Brain microvascular endothelial cell (primary cell): ENCODE data around the gene TAC4.

Experiments used
- DNase-seq: peaks from one replicate; pipeline ENCODE4 v3.0.0-alpha.2; 2020
- H3K27ac ChIP-seq: fragments of 250-450 bp; sonication (Bioruptor Pico); 2 replicates; pipeline ENCODE4 v1.5.1; 2020; ENCODE audit warnings: mild to moderate bottlenecking, moderate library complexity
- H3K27me3 ChIP-seq: fragments of 250-450 bp; sonication (Bioruptor Pico); replicated peaks from 2 replicates; pipeline ENCODE4 v1.5.1; 2020; ENCODE audit warnings: mild to moderate bottlenecking
- H3K36me3 ChIP-seq: fragments of 250-450 bp; sonication (Bioruptor Pico); replicated peaks from 2 replicates; pipeline ENCODE4 v1.5.1; 2020; ENCODE audit warnings: mild to moderate bottlenecking
- H3K4me3 ChIP-seq: 2 replicates; pipeline ENCODE4 v1.5.1; 2011; ENCODE audit warnings: low read depth, mild to moderate bottlenecking, control low read depth, low read length, moderate library complexity
- in situ Hi-C: cut with HindIII; loops from 2 replicates; pipeline ENCODE4 v1.10.0; 2017; ENCODE audit warnings: low sequenced_read_pairs, low pct_ligation_motif_present
- TF ChIP-seq, protein P1 (sequence below): IDR thresholded peaks from 2 replicates; pipeline ENCODE4 v1.5.1; 2011; ENCODE audit warnings: low read depth, mild to moderate bottlenecking, moderate library complexity, low read length, control low read depth, inconsistent platforms; ENCODE audit errors: missing control alignments

The TAC4 gene

DNA sequence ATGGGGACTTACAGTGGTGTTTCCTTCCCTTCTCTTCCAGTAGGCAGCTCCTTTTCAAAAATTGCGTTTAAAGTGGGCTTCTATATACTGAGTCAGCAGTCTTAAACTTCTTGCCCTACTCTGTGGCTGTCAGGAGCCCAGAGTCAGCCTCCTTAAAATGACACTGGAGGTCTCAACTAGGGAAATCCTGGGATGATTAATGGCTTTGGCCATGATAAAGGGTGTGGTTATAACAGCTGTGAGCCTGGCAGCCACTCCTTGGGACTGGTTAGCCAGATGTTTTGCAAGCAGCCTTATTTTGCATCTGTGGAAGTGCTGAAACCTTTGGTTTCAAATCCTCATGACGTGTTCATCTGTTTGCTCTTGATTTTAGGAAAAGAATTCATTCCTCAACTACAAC lies 25.0 kb downstream of the TAC4 start:
- in situ Hi-C loops = no loop called here
- Histone ChIP-seq H3K4me3 (no peak overlapping the region), H3K36me3 (peaks cover 58% of the 10 kb centered on the region), H3K27me3 (no peaks in the 10 kb centered on the region), H3K27ac (no peak overlapping the region)
- no peak for DNase-seq
- TF ChIP-seq, protein P1, sequence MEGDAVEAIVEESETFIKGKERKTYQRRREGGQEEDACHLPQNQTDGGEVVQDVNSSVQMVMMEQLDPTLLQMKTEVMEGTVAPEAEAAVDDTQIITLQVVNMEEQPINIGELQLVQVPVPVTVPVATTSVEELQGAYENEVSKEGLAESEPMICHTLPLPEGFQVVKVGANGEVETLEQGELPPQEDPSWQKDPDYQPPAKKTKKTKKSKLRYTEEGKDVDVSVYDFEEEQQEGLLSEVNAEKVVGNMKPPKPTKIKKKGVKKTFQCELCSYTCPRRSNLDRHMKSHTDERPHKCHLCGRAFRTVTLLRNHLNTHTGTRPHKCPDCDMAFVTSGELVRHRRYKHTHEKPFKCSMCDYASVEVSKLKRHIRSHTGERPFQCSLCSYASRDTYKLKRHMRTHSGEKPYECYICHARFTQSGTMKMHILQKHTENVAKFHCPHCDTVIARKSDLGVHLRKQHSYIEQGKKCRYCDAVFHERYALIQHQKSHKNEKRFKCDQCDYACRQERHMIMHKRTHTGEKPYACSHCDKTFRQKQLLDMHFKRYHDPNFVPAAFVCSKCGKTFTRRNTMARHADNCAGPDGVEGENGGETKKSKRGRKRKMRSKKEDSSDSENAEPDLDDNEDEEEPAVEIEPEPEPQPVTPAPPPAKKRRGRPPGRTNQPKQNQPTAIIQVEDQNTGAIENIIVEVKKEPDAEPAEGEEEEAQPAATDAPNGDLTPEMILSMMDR = no peak

DNA sequence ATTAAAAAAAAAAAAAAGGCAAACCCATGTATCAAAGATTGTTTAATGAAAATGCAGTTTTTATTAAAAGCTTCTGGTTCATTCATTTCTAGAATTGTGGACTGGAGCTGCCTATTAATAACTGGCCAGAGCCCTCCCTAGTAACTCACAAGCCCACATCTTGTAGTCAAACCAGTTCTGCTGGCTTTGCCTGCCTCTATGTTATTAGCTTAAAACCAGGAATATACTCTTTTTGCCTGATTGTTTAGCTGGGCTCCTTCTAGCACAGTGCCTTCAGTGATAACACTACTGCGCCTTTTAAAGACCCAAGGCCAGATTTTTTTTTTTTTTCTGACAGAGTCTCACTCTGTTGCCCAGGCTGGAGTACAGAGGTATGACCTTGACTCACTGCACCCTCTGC lies 26.0 kb downstream of the TAC4 start:
- in situ Hi-C loops = no loop called here
- peaks cover 56% of the 10 kb centered on the region for H3K36me3 ChIP-seq

GRCh38 chr17:49821466-49821865 lies 26.4 kb downstream of the TAC4 start:
- Histone ChIP-seq H3K36me3 (peaks cover 51% of the 10 kb centered on the region), H3K27ac (no peak overlapping the region), H3K27me3 (no peaks in the 10 kb centered on the region), H3K4me3 (no peak overlapping the region)
- DNase-seq = no peak
- TF ChIP-seq, protein P1 = no peak
- in situ Hi-C loops = no loop called here

More for the DNA sequence above, 26.0 kb downstream of the TAC4 start:
- H3K4me3 ChIP-seq = no peak overlapping the region
- no peaks in the 10 kb centered on the region for H3K27me3 ChIP-seq
- H3K27ac ChIP-seq = no peak overlapping the region
- TF ChIP-seq, protein P1 = no peak
- no peak for DNase-seq

DNA sequence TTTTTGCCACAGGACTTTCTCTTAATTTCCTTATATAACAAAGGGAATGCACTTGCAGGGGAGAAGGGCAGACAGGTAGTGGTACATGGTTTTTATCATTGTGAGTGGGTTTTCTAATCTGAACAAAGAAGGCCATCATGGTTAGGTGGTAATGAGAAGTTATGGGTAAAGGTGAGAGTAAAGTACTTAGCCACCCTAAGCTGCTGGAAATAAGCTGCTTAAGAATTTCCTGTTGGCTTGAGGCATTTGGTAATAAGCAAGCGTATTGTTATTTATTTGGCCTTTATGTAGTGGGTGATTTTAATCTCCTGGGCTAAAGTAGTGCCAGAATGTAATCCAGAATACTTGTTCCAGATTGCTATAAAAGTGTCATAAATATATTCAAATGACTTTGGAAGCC lies 27.1 kb downstream of the TAC4 start:
- H3K4me3 ChIP-seq = no peak overlapping the region
- H3K27me3 ChIP-seq = no peaks in the 10 kb centered on the region
- in situ Hi-C loops = no loop called here
- TF ChIP-seq, protein P1 = no peak
- H3K36me3 ChIP-seq = peaks cover 46% of the 10 kb centered on the region
- H3K27ac ChIP-seq = no peak overlapping the region
- no peak for DNase-seq

GRCh38 chr17:49819651-49820050 lies 28.2 kb downstream of the TAC4 start:
- TF ChIP-seq, protein P1 = no peak
- Histone ChIP-seq H3K27me3 (no peaks in the 10 kb centered on the region), H3K27ac (no peak overlapping the region), H3K4me3 (no peak overlapping the region), H3K36me3 (peaks cover 45% of the 10 kb centered on the region)
- in situ Hi-C loops = no loop called here
- no peak for DNase-seq

DNA sequence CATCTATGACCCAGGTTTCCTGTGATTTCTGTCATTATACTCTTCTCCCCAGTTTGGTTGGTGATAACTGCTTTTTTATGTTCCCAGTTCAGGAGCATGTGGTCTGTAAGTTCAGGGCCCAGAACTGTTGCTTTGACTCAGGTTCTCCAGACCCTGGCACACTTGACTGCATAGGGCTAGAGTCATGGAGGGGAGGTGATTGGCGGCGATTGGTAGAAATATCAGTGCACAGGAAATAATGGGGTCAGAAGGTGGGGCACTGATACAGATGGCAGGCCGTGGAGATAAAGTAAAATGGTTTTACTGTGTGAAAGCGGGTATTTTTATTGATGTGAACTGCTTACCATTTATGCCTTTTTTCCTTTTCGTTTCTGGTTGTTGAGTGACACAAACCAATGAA lies 28.7 kb downstream of the TAC4 start:
- TF ChIP-seq, protein P1 = no peak
- peaks cover 43% of the 10 kb centered on the region for H3K36me3 ChIP-seq
- no peak overlapping the region for H3K4me3 ChIP-seq
- no peaks in the 10 kb centered on the region for H3K27me3 ChIP-seq
- H3K27ac ChIP-seq = no peak overlapping the region
- in situ Hi-C loops = no loop called here
- DNase-seq = no peak
